HEK293 (cell line): ENCODE measurements around the gene HOXA6.

Source experiments
- EGR2 ChIP-seq: fragments of 450-650 bp; formaldehyde crosslinking; IDR thresholded peaks from 2 replicates; pipeline ENCODE4 v1.5.1; 2016; ENCODE audit warnings: low read depth, missing biosample characterization, missing genetic modification characterization
- SALL2 ChIP-seq: fragments of 450-650 bp; formaldehyde crosslinking; IDR thresholded peaks from 2 replicates; pipeline ENCODE4 v1.5.0; 2017; ENCODE audit warnings: missing biosample characterization, mild to moderate bottlenecking, missing genetic modification characterization, borderline replicate concordance
- ZNF133 ChIP-seq: fragments of 450-650 bp; formaldehyde crosslinking; IDR thresholded peaks from 2 replicates; pipeline ENCODE4 v1.5.1; 2016; ENCODE audit warnings: missing biosample characterization, missing genetic modification characterization
- ZNF394 ChIP-seq: fragments of 450-650 bp; formaldehyde crosslinking; IDR thresholded peaks from 2 replicates; pipeline ENCODE4 v1.5.1; 2016; ENCODE audit warnings: missing biosample characterization, missing genetic modification characterization, mild to moderate bottlenecking, moderate library complexity, borderline replicate concordance
- ZNF530 ChIP-seq: fragments of 450-650 bp; formaldehyde crosslinking; IDR thresholded peaks from 2 replicates; pipeline ENCODE4 v1.5.1; 2016; ENCODE audit warnings: low read depth, missing biosample characterization, missing genetic modification characterization
- TF ChIP-seq, protein P1 (sequence below): fragments of 450-650 bp; formaldehyde crosslinking; IDR thresholded peaks from 2 replicates; pipeline ENCODE4 v1.5.1; 2016; ENCODE audit warnings: missing biosample characterization, missing genetic modification characterization
- TF ChIP-seq, protein P2 (sequence below): fragments of 450-650 bp; formaldehyde crosslinking; IDR thresholded peaks from 2 replicates; pipeline ENCODE4 v1.5.1; 2016; ENCODE audit warnings: missing biosample characterization, missing genetic modification characterization

DNA sequence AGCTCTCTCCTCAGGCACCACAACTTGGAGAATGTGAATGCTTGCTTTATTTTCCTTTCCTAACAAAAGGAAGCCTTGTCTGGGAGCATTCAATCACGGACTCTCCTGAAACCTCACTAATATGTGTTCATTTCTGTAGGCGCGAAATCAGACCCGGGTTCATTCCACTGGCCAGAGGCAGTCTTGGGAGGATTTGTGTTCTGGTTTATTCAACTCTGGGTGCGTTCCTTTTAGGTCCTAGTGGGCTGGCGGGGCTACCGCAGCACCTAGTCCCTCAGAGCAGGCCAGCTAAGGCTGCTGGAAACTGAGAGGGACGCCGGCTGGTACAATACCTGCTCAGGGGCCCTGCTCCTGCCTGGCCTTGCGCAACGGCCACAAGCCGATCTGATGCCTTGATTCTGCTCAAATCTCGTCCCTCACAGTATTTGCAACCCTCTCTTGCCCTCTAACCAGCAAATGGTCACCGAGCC, 24.5 kb downstream of the HOXA6 start:
- no peak for TF ChIP-seq ZNF394 (tag by site-specific recombination)
- TF ChIP-seq EGR2 (tag by site-specific recombination), result no peak
- TF ChIP-seq, protein P1, sequence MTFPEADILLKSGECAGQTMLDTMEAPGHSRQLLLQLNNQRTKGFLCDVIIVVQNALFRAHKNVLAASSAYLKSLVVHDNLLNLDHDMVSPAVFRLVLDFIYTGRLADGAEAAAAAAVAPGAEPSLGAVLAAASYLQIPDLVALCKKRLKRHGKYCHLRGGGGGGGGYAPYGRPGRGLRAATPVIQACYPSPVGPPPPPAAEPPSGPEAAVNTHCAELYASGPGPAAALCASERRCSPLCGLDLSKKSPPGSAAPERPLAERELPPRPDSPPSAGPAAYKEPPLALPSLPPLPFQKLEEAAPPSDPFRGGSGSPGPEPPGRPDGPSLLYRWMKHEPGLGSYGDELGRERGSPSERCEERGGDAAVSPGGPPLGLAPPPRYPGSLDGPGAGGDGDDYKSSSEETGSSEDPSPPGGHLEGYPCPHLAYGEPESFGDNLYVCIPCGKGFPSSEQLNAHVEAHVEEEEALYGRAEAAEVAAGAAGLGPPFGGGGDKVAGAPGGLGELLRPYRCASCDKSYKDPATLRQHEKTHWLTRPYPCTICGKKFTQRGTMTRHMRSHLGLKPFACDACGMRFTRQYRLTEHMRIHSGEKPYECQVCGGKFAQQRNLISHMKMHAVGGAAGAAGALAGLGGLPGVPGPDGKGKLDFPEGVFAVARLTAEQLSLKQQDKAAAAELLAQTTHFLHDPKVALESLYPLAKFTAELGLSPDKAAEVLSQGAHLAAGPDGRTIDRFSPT (tag by site-specific recombination), result no peak
- TF ChIP-seq, protein P2, sequence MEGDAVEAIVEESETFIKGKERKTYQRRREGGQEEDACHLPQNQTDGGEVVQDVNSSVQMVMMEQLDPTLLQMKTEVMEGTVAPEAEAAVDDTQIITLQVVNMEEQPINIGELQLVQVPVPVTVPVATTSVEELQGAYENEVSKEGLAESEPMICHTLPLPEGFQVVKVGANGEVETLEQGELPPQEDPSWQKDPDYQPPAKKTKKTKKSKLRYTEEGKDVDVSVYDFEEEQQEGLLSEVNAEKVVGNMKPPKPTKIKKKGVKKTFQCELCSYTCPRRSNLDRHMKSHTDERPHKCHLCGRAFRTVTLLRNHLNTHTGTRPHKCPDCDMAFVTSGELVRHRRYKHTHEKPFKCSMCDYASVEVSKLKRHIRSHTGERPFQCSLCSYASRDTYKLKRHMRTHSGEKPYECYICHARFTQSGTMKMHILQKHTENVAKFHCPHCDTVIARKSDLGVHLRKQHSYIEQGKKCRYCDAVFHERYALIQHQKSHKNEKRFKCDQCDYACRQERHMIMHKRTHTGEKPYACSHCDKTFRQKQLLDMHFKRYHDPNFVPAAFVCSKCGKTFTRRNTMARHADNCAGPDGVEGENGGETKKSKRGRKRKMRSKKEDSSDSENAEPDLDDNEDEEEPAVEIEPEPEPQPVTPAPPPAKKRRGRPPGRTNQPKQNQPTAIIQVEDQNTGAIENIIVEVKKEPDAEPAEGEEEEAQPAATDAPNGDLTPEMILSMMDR (tag by site-specific recombination), result no peak
- no peak for TF ChIP-seq ZNF530 (tag by site-specific recombination)
- no peak for TF ChIP-seq ZNF133
- no peak for TF ChIP-seq SALL2 (tag by site-specific recombination)
